Uterus (tissue), 2 donors: Measurements from ENCODE around the gene ADARB2.

Source experiments
- CTCF ChIP-seq, 4 experiments: fragments of 200-600 bp in 2 of 4; fragments of 450-650 bp in 2 of 4; sonication (generic) in 2 of 4; IDR thresholded peaks; one replicate each; pipeline ENCODE4 v1.5.1; 2016 to 2019; ENCODE audit warnings: antibody characterized with exemption in 4 of 4, mild to moderate bottlenecking in 2 of 4, moderate library complexity in 1 of 4
- POLR2A ChIP-seq, 2 donors: fragments of 450-650 bp; IDR thresholded peaks; one replicate each; pipeline ENCODE4 v1.6.1; 2016; ENCODE audit warnings: antibody characterized with exemption in 2 of 2, mild to moderate bottlenecking in 1 of 2, moderate library complexity in 1 of 2

DNA sequence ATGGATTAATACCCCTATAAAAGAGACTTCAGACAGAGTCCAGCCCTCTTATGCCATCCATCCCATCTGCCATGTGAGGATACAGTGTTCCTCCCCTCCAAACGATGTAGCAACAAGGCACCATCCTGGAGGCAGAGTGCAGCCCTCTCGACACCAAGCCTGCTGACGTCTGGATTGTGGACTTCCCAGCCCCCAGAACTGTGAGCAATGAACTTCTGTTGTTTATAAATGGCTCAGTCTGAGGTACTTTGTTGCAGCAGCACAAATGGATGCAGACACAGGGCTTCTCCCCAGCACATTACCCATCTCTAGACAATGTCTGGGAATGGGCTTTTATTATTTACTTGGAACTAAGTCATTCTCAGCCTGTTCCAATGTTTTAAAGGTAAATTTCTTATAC lies 485.6 kb downstream of the ADARB2 start:
- no peak for TF ChIP-seq CTCF (IDR thresholded peaks at IDR 0.05)
- no peak for TF ChIP-seq POLR2A (IDR thresholded peaks at IDR 0.05)
